ENCODE measurements around the gene PLGLB2. TPM values are rescaled to one million over a fixed set of nuclear protein-coding genes. Genes with fewer than 3 reads are reported as not detected.
"Not testable (repeated sequence)": the region's sequence is repeated elsewhere in the genome, so short reads cannot be mapped to it uniquely, and the experiment has no call there.

The PLGLB2 gene
- 2.5 and 2.8 TPM in 2 replicates for total RNA-seq

GRCh38 chr2:87747791-87748190 lies at the start of gene PLGLB2:
TSS of gene PLGLB2 (plus strand) at chr2:87748087. CDS start at chr2:87748154, 67 bp downstream.
- POLR2A ChIA-PET; H3K36me3 Mint-ChIP-seq (ENCODE audit: low read depth); intact Hi-C loops (cut with micrococcal nuclease); H3K4me3 Mint-ChIP-seq; H3K4me1 Mint-ChIP-seq; H3K27me3 Mint-ChIP-seq; ATAC-seq (ENCODE audit: low read depth); CTCF ChIA-PET; H3K27ac Mint-ChIP-seq; DNase-seq; H3K9me3 Mint-ChIP-seq: not testable (repeated sequence)

- H3K9me3 Mint-ChIP-seq; ATAC-seq (ENCODE audit: low read depth); H3K27me3 Mint-ChIP-seq; intact Hi-C loops (cut with micrococcal nuclease); POLR2A ChIA-PET; H3K36me3 Mint-ChIP-seq (ENCODE audit: low read depth); H3K4me3 Mint-ChIP-seq; H3K27ac Mint-ChIP-seq; CTCF ChIA-PET; H3K4me1 Mint-ChIP-seq; DNase-seq: not testable (repeated sequence)
These were observed 43.1 kb upstream of the PLGLB2 start for GRCh38 chr2:87704572-87705323.

GRCh38 chr2:87708368-87708767 lies 39.5 kb upstream of the PLGLB2 start:
- H3K4me1 Mint-ChIP-seq; H3K27me3 Mint-ChIP-seq; ATAC-seq (ENCODE audit: low read depth): not testable (repeated sequence)

GRCh38 chr2:87727940-87728599 lies 19.8 kb upstream of the PLGLB2 start:
- POLR2A ChIA-PET; H3K27ac Mint-ChIP-seq; ATAC-seq (ENCODE audit: low read depth): not testable (repeated sequence)

More at GRCh38 chr2:87708368-87708767, 39.5 kb upstream of the PLGLB2 start:
- H3K36me3 Mint-ChIP-seq (ENCODE audit: low read depth); intact Hi-C loops (cut with micrococcal nuclease); H3K9me3 Mint-ChIP-seq; POLR2A ChIA-PET; H3K27ac Mint-ChIP-seq; DNase-seq; CTCF ChIA-PET; H3K4me3 Mint-ChIP-seq: not testable (repeated sequence)

GRCh38 chr2:87740928-87741327 lies 7.0 kb upstream of the PLGLB2 start:
- H3K27ac Mint-ChIP-seq; H3K27me3 Mint-ChIP-seq; CTCF ChIA-PET; H3K4me3 Mint-ChIP-seq; ATAC-seq (ENCODE audit: low read depth); DNase-seq; H3K36me3 Mint-ChIP-seq (ENCODE audit: low read depth); H3K4me1 Mint-ChIP-seq; intact Hi-C loops (cut with micrococcal nuclease); POLR2A ChIA-PET; H3K9me3 Mint-ChIP-seq: not testable (repeated sequence)

More at GRCh38 chr2:87727940-87728599, 19.8 kb upstream of the PLGLB2 start:
- H3K36me3 Mint-ChIP-seq (ENCODE audit: low read depth); H3K4me1 Mint-ChIP-seq; H3K27me3 Mint-ChIP-seq; intact Hi-C loops (cut with micrococcal nuclease); DNase-seq; CTCF ChIA-PET; H3K4me3 Mint-ChIP-seq; H3K9me3 Mint-ChIP-seq: not testable (repeated sequence)

GRCh38 chr2:87742393-87743108 lies 5.3 kb upstream of the PLGLB2 start:
- H3K4me3 Mint-ChIP-seq; H3K27me3 Mint-ChIP-seq; H3K4me1 Mint-ChIP-seq; ATAC-seq (ENCODE audit: low read depth); H3K27ac Mint-ChIP-seq; DNase-seq; H3K36me3 Mint-ChIP-seq (ENCODE audit: low read depth); CTCF ChIA-PET; POLR2A ChIA-PET; H3K9me3 Mint-ChIP-seq; intact Hi-C loops (cut with micrococcal nuclease): not testable (repeated sequence)

- intact Hi-C loops (cut with micrococcal nuclease); H3K9me3 Mint-ChIP-seq; H3K36me3 Mint-ChIP-seq (ENCODE audit: low read depth); H3K27me3 Mint-ChIP-seq; H3K4me3 Mint-ChIP-seq; DNase-seq; POLR2A ChIA-PET; CTCF ChIA-PET; H3K4me1 Mint-ChIP-seq; H3K27ac Mint-ChIP-seq; ATAC-seq (ENCODE audit: low read depth): not testable (repeated sequence)
These were observed 4.2 kb upstream of the PLGLB2 start for GRCh38 chr2:87743638-87744037.

GRCh38 chr2:87745353-87745951 lies 2.4 kb upstream of the PLGLB2 start:
- H3K36me3 Mint-ChIP-seq (ENCODE audit: low read depth); intact Hi-C loops (cut with micrococcal nuclease); ATAC-seq (ENCODE audit: low read depth); H3K27me3 Mint-ChIP-seq; H3K27ac Mint-ChIP-seq; H3K9me3 Mint-ChIP-seq; H3K4me1 Mint-ChIP-seq; POLR2A ChIA-PET; DNase-seq; CTCF ChIA-PET; H3K4me3 Mint-ChIP-seq: not testable (repeated sequence)

GRCh38 chr2:87748524-87748923 lies 637 bp downstream of the PLGLB2 start:
- H3K9me3 Mint-ChIP-seq; H3K4me1 Mint-ChIP-seq; H3K27ac Mint-ChIP-seq; H3K4me3 Mint-ChIP-seq; CTCF ChIA-PET; DNase-seq; POLR2A ChIA-PET; ATAC-seq (ENCODE audit: low read depth); H3K27me3 Mint-ChIP-seq; intact Hi-C loops (cut with micrococcal nuclease); H3K36me3 Mint-ChIP-seq (ENCODE audit: low read depth): not testable (repeated sequence)

GRCh38 chr2:87750560-87750959 lies 2.7 kb downstream of the PLGLB2 start:
- ATAC-seq (ENCODE audit: low read depth); H3K4me1 Mint-ChIP-seq; H3K9me3 Mint-ChIP-seq; H3K4me3 Mint-ChIP-seq; intact Hi-C loops (cut with micrococcal nuclease); H3K27me3 Mint-ChIP-seq; H3K27ac Mint-ChIP-seq; CTCF ChIA-PET; H3K36me3 Mint-ChIP-seq (ENCODE audit: low read depth); POLR2A ChIA-PET; DNase-seq: not testable (repeated sequence)

- intact Hi-C loops (cut with micrococcal nuclease); DNase-seq; POLR2A ChIA-PET; H3K9me3 Mint-ChIP-seq; CTCF ChIA-PET; H3K4me1 Mint-ChIP-seq; H3K27me3 Mint-ChIP-seq; H3K4me3 Mint-ChIP-seq; ATAC-seq (ENCODE audit: low read depth); H3K27ac Mint-ChIP-seq; H3K36me3 Mint-ChIP-seq (ENCODE audit: low read depth): not testable (repeated sequence)
These were observed 6.9 kb downstream of the PLGLB2 start for GRCh38 chr2:87754759-87755158.

All from activated B cell treated with CpG ODN at 0.5 μM for 24 hours (primary cell).